NK-92 (cell line): Measurements from ENCODE around the gene CLIP2.
A peak's percentile ranks its signal among the peaks of the same experiment; 100 is the strongest.
"Not testable (repeated sequence)": the region's sequence is repeated elsewhere in the genome, so short reads cannot be mapped to it uniquely, and the experiment has no call there.

Experiments used
- DNase-seq: peaks from one replicate; lab custom pipeline; 2025; ENCODE audit not compliant: unreplicated experiment; lab: John Stamatoyannopoulos, UW

Gene CLIP2

GRCh38 chr7:74289018-74289658 lies at the start of gene CLIP2:
TSS of gene CLIP2 (plus strand) at chr7:74289407. CDS start at chr7:74317547, 28,140 bp downstream.
- DNase-seq: no peak

- no peak for DNase-seq
Measured at GRCh38 chr7:74240482-74240881, 48.7 kb upstream of the CLIP2 start.

GRCh38 chr7:74242122-74242443 lies 47.1 kb upstream of the CLIP2 start:
- no peak for DNase-seq

GRCh38 chr7:74246497-74246896 lies 42.7 kb upstream of the CLIP2 start:
- DNase-seq: no peak

- no peak for DNase-seq
Measured at GRCh38 chr7:74248156-74248555, 41.1 kb upstream of the CLIP2 start.

GRCh38 chr7:74249058-74249457 lies 40.1 kb upstream of the CLIP2 start:
- DNase-seq: not testable (repeated sequence)

- DNase-seq: no peak
Measured at GRCh38 chr7:74252893-74253292, 36.3 kb upstream of the CLIP2 start.

GRCh38 chr7:74253331-74253730 lies 35.9 kb upstream of the CLIP2 start:
- no peak for DNase-seq

GRCh38 chr7:74253835-74254128 lies 35.4 kb upstream of the CLIP2 start:
- no peak for DNase-seq

GRCh38 chr7:74254129-74254857 lies 34.9 kb upstream of the CLIP2 start, which contains the start of gene RFC2:
TSS of gene RFC2 (minus strand) at chr7:74254399. CDS start at chr7:74254383, 16 bp downstream.
- peak; percentile 64 for DNase-seq

- no peak for DNase-seq
Measured at GRCh38 chr7:74254858-74255379, 34.3 kb upstream of the CLIP2 start.

- DNase-seq: not testable (repeated sequence)
Measured at GRCh38 chr7:74255461-74255860, 33.7 kb upstream of the CLIP2 start.

- DNase-seq: no peak
Measured at GRCh38 chr7:74256491-74257408, 32.5 kb upstream of the CLIP2 start.

GRCh38 chr7:74258639-74259038 lies 30.6 kb upstream of the CLIP2 start:
- no peak for DNase-seq

GRCh38 chr7:74262639-74263398 lies 26.4 kb upstream of the CLIP2 start:
- no peak for DNase-seq

- DNase-seq: no peak
Measured at GRCh38 chr7:74263399-74264120, 25.6 kb upstream of the CLIP2 start.

GRCh38 chr7:74266191-74266963 lies 22.8 kb upstream of the CLIP2 start:
- DNase-seq: no peak

- no peak for DNase-seq
Measured at GRCh38 chr7:74267756-74268565, 21.2 kb upstream of the CLIP2 start.
